ENCODE measurements around the gene ANKRD27.
A peak's percentile ranks its signal among the peaks of the same experiment; 100 is the strongest.
"Not testable (repeated sequence)": the region's sequence is repeated elsewhere in the genome, so short reads cannot be mapped to it uniquely, and the experiment has no call there.

The ANKRD27 gene

DNA sequence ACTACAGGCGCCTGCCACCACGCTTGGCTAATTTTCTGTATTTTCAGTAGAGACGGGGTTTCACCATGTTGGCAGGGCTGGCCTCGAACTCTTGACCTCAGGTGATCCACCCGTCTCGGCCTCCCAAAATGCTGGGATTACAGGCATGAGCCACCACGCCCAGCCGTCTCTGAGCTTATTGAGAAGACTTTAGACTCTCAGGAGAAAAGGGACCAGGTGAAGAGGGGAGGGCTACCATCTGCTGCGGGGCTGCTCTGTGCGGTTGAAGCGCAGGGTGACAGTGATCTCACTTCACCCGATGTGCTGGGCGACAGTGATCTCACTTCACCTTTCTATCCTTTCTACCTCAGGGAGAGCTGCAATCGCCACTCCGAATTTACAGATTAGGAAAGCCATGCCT is 68.7 kb downstream of the ANKRD27 start:
- no peak for DNase-seq (ENCODE audit: low read depth in 3 of 3)

DNA sequence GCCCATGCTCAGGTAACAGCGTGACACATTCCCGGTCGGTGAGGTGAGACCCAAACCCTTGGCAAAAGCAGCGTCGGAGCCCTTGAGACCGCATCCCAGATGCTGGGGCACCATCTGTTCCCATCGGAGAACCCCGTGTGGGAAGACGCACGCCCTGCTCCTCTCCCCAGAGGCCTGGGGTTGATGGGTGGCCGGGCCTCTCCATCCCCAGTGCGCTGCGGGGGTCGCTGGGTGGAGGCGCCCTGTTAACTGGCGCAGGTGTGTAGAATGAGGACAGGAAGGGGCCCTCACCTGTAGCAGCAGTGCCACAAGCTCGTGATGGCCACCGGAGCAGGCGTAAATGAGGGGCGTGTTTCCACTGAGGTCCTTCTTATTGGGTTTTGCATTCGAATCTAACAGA is 69.4 kb downstream of the ANKRD27 start:
- DNase-seq (ENCODE audit: low read depth in 3 of 3): no peak

DNA sequence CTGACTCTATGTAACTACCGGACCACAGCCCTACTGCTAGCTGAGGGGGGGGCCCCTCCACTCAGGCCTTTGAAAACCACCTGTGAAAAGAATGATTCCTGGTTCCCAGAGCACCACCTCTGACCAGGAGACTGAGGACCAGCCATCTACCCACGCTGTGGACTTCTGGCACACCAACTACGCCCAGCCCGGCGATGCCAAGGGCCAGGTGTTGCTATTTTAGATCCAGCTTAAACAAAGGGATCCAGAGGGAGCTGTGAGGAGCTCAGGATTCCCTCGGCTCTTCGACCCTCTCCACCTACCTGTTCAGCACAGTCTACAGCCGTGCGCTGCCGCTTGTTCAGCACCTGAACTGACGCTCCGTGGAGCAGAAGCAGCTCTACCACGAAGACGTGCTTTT is 71.0 kb downstream of the ANKRD27 start:
- DNase-seq (ENCODE audit: low read depth in 3 of 3): no peak

DNA sequence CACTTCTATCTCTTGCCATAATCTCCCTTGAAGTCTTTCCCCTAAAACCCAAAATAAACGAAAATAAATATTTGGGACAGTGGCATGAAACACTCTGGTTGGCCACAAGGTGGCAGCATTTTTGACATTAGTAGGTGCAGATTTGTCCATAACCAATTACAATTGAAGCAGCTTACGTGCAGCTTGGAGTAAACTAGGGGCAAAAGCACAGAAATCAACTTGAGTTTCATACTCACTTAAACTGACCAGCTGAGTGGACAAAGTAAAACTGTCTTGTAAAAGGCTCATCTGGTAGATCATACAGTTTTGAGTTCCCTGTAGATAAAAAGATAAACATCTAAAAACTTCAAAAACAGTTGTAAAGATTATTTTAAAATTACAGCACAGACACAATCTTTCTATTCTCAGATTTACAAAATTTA is 75.2 kb downstream of the ANKRD27 start:
- DNase-seq (ENCODE audit: low read depth in 3 of 3): peak in 2 of 3 experiments; percentile 7 to 23

DNA sequence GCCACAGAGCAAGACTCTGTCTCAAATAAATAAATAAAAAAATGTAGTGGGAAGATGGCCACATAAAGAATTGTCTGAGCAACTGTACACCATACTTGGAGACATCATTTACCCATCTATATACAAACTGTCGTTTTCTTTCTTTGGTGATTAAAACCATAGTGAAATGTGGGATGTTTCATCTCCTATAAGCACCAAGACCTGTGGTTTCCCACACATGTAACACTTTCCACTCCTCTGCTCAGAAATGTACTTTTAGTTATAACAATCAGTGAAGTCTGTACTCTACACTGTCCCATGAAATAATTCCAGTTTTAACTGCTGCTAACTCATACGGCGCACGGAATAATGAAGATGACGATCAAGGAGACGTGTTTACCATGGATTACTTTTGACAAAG is 75.7 kb downstream of the ANKRD27 start:
- DNase-seq (ENCODE audit: low read depth in 3 of 3): no peak

DNA sequence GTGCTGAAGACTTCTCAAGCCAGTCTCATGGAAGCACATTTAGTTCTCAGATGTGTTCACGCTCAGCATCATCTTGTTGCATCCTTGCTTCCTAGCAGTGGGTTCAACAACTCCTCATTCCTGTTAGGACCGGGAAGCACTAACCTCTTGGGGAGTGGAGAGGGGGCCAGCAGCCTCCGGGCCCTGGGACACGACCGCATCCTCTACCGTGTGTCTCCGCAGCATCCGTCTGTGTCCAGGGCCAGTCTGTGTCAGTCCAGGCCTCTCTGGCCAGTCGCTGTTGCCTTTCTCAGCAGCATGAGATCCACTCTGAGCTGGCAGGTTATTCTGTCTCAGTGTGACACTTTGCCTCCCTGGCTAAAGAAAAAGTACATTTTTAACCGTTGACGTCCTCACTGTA is 77.0 kb downstream of the ANKRD27 start:
- DNase-seq (ENCODE audit: low read depth in 3 of 3): no peak

DNA sequence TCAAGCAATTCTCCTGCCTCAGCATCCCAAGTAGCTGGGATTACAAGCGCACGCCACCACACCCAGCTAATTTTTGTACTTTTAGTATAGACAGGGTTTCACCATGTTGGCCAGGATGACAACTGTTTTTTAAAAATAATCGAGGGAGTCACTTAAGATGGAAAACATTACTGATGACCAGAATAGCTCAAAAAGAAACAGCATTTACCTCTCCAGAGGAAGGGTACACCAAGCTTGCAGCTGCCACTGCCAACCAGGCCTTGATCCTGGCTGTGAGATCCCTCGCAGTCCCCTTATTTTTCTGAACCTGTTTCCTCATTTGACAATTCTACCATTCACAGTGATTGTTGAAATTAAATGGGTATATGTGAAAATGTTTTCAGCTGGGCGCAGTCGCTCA is 79.5 kb downstream of the ANKRD27 start:
- no peak for DNase-seq (ENCODE audit: low read depth in 3 of 3)

DNA sequence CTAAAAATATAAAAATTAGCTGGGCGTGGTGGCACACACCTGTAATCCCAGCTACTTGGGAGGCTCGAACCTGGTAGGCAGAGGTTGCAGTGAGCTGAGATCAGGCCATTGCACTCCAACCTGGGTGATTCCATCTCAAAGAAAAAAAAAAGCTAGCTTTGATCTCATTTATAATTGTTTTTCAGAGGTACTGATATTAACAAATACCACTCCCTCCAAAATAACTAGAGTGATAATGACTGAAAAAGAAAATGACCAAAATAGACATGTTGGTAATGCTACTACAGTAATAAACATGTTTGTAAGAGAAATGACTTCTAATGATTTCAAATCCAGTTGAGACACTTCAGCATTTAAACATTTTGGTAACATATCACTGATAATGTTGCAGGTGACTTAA is 81.0 kb downstream of the ANKRD27 start:
- no peak for DNase-seq (ENCODE audit: low read depth in 3 of 3)

DNA sequence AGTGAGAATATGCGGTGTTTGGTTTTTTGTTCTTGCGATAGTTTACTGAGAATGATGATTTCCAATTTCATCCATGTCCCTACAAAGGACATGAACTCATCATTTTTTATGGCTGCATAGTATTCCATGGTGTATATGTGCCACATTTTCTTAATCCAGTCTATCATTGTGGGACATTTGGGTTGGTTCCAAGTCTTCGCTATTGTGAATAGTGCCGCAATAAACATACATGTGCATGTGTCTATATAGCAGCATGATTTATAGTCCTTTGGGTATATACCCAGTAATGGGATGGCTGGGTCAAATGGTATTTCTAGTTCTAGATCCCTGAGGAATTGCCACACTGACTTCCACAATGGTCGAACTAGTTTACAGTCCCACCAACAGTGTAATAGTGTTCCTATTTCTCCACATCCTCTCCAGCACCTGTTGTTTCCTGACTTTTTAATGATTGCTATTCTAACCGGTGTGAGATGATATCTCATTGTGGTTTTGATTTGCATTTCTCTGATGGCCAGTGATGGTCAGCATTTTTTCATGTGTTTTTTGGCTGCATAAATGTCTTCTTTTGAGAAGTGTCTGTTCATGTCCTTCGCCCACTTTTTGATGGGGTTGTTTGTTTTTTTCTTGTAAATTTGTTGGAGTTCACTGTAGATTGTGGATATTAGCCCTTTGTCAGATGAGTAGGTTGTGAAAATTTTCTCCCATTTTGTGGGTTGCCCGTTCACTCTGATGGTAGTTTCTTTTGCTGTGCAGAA is 87.1 kb downstream of the ANKRD27 start:
- DNase-seq (ENCODE audit: low read depth in 3 of 3): not testable (repeated sequence)

DNA sequence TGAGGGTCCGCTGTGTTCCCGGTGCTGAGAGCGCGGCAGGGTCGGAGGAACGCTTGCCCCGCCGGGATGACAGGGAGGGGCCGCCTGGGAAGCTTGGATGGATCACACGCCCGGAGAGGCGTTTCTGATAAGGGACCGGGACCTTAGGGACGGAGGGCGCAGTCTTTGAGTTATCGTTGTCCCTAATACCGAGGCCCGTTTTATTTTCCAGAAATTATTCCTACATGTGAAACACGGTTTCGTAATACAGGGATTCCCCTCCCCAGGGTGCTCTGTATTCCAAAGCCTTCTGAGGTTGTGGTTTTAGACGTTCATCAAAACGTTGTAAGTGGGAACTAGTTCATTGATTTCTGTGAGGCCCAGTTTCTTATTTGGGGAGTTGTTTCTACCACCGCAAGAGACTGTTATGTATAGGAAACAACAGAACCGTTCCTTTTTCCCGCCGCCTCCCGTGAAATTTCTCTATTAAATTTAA is 93.2 kb downstream of the ANKRD27 start:
- DNase-seq (ENCODE audit: low read depth in 3 of 3): peak in 1 of 3 experiments; percentile 9

DNA sequence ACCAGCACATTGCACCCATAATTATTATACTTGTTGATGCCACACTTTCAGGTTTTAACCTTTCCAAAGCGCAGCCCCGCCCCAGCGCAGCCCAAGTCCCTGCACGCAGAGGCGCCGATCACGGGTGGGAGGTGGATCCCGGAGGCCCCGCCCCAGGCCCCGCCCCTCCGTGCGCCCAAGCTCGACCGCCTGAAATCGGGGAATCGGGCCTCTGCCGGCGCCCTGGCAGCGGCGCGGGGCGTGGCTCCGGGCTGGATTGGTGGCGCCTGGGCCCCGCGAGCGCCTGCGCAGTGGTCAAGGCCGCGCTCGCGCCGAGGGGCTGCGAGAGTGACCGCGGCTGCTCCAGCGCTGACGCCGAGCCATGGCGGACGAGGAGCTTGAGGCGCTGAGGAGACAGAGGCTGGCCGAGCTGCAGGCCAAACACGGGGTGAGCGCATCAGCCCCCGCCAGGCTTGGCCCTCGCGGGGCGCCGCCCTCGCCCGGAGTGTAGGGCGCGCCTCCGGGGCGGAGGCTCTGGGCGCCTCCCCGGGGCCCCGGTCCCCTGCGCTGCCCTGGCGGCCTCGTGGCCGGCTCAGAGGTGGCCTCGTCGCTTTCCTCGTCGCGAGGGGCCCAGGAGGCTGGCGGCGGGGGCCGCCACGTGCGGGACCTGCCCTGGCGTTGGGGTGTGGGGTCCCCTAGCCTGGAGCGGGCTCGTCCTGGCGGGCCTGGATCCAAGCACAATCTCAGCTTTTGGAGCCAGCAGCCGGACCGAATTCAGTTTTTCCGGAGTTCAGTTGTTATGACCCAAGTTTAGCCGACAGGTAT is 93.9 kb downstream of the ANKRD27 start, which contains the start of gene PDCD5:
PDCD5 (plus strand) TSS at position 290 of the 804 bp plus-strand sequence; CDS start at position 362, 72 bp downstream.
- peak; percentile 94 to 98 (median 96) for DNase-seq (ENCODE audit: low read depth in 3 of 3)

DNA sequence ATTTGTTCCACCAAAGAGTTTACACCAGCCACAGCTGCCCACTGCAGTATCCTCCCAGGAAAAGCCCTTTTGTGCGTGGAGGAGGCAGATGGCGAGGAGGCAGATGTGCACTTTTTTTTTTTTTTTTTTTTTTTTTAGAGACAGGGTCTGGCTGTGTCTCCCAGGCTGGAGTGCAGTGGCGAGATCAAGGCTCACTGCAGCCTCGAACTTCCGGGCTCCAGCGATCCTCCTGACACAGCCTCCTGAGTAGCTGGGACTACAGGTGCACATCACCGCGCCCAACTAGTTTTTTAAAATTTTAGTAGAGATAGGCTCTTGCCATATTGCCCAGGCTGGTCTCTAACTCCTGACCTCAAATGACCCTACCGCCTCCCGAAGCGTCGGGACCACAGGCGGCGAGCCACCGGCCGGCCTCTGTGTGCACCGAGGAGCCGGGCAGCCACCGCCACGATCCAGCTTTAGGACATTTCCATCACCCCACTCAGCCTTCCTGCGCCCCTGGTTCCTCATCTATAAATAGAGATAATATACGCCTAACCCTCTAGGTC is 94.6 kb downstream of the ANKRD27 start:
- no peak for DNase-seq (ENCODE audit: low read depth in 3 of 3)

DNA sequence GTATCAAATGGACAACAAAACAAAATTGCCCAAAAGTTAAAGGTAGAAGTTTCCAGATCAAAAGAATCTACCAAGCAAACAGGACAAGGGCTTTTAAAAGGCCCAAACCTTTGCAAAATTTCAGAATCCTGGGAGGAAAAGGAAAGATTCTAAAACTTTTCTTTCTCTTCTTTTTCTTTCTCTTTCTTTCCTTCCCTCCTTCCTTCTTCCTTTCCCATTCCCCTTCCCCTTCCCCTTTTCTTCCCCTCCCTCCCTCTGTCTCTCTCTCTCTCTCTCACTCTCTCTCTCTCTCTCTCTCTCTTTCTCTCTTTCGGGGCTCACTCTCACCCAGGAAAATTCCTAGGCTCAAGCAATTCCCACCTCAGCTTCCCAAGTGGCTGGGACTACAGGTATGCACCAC is 98.2 kb downstream of the ANKRD27 start:
- DNase-seq (ENCODE audit: low read depth in 3 of 3): no peak

DNA sequence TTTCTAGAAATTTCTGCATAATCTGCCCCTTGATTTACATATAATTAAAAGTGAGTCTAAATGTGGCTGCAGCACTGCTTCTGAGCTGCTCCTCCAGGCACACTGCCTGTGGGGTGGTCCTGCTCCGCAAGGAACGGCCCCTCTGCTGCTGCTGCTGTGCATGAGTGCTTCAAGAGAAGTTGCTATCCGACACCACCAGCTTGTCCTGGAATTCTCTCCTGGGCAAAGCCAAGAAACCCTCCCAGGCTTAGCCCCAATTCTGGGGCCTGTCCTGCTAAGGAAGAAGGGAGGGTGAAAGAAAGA is 101.5 kb downstream of the ANKRD27 start:
- no peak for DNase-seq (ENCODE audit: low read depth in 3 of 3)

DNA sequence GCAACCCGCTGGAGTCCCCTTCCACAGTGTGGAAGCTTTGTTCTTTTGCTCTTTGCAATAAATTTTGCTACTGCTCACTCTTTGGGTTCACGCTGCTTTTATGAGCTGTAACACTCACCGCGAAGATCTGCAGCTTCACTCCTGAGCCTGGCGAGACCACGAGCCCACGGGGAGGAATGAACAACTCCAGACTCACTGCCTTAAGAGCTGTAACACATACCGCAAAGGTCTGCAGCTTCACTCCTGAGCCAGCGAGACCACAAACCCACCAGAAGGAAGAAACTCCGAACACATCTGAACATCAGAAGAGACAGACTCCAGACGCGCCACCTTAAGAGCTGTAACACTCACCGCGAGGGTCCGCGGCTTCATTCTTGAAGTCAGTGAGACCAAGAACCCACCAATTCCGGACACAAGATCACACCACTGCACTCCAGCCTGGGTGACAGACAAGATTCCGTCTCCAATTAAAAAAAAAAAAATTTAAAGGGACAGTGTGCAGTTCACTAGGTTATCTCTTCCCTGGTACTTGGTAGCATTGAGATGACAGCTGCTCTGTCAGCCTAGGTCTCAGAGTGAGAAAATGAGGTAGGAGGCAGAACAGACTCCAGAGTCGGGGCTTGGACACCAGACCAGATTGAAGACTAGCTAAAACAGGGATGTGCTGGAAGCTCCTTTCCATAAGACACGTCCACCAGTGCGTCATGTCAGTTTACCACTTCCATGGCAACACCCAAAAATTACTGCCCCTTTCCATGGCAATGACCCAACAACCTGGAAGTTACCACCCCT is 102.1 kb downstream of the ANKRD27 start:
- DNase-seq (ENCODE audit: low read depth in 3 of 3): not testable (repeated sequence)

DNA sequence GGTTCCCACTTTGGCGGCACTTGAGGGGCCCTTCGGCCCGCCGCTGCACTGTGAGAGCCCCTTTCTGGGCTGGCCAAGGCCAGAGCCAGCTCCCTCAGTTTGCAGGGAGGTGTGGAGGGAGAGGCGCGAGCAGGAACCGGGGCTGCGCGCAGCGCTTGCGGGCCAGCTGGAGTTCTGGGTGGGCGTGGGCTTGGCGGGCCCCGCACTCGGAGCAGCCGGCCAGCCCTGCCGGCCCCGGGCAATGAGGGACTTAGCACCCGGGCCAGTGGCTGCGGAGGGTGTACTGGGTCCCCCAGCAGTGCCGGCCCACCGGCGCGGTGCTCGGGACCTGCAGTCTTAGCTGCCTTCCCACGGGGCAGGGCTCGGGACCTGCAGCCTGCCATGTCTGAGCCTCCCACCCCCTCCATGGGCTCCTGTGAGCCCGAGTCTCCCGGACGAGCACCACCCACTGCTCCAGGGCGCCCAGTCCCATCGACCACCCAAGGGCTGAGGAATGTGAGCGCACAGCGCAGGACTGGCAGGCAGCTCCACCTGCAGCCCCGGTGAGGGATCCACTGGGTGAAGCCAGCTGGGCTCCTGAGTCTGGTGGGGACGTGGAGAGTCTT is 103.4 kb downstream of the ANKRD27 start:
- DNase-seq (ENCODE audit: low read depth in 3 of 3): not testable (repeated sequence)

DNA sequence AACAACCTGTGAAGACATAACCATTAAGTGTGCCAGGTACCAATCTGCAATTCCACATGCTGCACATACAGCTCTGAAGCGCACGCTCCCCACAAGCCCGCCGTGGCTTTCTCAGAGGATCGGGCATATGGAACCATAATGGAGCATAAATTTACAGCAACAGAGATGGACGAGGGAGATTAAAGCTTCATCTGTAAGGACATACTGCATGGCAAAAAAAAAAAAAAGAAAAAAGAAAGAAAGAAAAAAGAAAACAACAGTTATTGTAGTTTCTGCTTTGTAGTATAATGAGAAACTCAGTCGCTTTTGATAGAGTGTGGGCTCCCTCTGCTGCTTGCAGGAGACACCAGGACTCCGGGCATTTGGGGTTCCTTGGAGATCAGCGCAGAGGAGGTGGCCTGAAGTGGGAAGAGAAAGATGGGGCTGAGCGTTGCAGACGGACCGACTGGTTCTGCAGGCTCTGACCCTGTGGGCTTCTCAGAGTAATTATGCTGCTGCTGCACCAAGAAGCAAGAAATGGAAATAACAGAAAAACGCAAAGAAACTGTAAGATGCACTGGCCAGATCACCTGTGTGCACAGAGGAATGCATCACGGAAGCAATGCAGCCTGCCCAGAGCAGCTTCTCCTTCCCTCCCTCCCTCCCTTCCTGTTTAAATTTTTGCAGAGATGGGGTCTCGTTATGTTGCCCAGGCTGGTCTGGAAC is 104.7 kb downstream of the ANKRD27 start:
- DNase-seq (ENCODE audit: low read depth in 3 of 3): peak in 2 of 3 experiments; percentile 15 to 22

DNA sequence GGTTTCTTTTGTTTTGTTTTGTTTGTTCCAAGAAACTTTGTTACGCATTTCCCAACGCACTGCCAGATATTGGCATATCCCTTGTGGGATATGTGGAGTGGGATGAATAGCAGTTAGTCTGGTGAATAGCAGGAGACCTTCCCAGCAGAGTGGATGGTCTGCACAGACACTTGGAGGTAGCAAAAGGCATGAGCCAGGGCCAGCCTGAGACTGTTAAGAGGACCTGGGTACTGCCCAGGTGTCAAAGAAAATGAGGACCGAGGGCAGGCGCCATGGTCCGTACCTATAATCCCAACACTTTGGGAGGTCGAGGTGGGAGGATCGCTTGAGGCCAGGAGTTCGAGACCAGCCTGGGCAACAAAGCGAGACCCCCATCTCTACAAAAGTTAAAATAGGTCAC is 107.5 kb downstream of the ANKRD27 start:
- no peak for DNase-seq (ENCODE audit: low read depth in 3 of 3)

DNA sequence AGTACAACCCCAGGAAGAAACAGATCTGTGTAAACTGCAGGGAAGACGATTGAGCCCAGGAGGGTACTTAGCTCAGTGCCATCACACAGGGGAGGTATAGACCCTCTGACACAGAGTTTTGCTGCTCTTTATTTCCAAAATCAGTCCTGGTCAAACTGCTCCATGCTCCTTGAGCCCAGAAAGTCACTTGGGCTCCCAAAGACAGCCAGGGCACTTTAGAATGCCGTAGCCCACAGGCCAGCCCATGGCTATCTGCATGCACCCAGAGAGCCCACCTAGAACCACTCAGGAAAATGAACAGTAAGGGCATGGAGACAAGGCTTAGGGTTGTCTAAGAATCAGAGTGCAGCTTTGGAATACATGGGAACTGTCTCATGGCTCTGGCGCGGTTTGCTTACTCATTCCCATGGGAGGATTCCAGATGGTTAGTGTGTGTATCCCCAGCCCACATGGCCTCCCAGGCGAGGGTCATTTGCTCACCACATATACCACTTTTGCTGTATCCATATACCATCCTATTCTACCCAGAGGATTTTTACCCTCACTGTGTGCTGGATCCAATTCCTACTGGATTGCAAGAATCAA is 108.6 kb downstream of the ANKRD27 start:
- DNase-seq (ENCODE audit: low read depth in 3 of 3): no peak

DNA sequence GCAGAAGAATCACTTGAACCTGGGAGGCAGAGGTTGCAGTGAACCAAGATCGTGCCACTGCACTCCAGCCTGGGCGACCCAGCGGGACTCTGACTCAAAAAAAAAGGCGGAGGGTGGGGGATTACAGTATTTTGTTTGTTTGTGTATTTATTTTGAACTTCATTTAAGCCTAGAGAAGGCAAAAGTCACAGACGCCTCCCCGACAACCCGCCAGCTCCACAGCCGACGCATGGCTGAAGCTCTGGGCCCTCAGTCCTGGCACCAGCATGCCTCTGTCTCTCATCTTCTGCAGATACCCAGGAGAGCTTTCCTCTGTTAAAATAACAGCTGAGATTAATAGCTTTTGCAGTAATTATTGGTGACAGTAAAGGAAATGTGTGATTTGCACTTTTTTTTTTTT is 111.2 kb downstream of the ANKRD27 start:
- no peak for DNase-seq (ENCODE audit: low read depth in 3 of 3)
